ENCODE measurements around the gene HOXC11.
A peak's percentile ranks its signal among the peaks of the same experiment; 100 is the strongest.

HOXC11 gene

DNA sequence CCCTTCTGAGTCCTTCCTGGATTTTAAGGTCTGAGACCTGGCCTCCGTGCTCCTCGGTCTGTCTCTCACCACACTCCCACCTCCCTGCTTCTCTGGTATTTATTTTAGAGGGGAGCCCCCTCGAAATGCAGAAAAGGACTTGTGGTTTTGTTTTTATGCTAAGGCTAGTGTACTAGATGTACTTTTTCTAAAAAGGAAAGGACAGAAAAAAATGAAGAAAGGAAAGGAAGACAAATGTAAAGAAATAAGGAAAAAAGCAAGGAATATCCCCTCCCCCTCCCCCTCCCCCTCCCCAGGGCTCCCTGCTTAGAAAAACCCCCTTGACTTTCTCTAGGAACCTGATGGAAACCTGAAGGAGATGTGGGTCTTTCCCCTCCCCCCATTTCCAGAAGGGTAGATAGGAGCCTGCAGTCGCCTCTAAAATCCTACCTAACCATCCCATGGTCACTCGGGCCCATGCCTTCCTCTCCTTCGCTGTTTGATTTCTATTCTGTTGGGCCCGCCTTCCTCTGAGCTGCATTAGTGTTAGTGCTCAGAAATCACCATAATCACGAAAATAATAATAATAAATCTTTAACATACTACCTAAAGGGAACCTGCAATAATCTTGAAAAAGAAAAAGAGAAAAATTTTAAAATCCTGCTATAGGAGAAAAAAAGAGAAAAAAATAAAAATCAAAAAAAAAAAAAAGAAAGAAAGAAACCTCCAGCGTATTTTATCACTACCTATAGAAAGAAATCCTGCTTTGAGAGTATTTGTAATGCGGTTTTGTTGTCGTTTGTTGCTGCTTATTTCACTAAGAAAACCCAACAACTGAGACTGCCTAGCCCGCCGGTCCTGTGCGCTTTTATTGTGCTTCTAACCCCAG, 39.0 kb downstream of the HOXC11 start:
- no peak for DNase-seq

DNA sequence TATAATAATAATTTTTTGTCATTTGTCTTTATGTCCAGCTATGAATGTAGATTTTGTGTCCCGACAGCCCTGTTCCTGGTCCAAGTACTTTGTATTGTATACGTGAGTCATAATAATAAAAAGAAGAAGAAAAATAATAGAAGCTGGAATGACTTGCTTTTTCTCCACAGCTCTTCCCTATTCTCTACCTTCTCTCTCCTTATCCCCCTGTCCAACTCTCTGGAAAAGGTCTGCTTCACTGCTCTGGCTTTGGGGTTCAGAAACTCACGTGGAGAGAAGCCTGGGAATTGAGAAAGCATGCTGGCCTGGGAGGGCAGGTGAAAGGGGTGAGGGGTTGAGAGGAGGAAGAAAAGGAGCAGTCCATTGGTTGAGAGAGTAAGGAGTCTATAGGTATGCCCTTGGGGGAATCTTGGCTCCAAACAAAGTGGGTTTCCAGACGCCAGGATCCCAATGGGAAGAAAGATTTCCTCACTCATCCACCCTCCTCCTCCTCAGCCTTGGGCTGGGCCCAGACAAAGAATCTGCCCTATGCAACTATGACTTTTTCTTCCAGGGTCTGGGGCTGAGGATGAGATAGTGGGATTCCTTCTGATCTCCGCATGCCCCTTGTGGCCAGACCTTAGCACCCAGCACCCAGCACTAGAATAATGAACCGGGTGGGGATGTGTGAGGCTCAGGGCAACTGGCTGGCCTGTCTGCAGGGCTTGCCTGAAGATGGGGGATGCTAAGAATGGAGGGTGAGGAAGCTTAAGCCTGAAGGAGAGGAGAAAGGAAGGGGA, 39.9 kb downstream of the HOXC11 start:
- no peak for DNase-seq

DNA sequence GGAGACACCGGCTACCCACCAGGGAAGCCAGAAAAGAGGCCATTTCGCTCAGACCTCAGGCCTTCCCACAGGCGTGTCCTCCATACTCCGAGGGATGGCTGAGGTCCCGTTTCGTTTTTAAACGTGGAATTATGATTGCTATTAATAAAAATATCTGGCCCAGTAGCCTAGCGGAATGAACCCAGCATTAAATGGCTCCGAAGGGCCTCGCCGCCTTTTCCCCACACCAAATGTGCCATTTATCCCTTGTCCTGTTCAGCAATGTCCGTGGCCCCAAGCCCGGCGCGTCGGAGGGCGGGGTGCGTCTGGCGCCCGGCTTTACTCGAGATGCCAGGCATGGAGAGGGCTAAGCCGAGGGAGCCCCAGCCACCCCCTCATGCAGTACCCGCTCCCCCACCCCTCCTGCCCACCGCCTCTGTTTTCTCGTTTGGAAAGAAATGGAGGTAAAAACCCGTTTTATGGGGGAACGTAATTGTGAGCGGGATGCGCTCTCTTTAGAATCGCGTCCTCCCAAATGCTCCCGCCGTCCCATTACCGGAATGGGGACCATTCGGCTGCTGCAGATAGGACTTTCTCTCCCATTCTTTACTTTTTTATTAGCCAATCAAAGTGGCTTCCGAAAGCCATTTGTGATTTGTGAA, 41.6 kb downstream of the HOXC11 start:
- DNase-seq = no peak

DNA sequence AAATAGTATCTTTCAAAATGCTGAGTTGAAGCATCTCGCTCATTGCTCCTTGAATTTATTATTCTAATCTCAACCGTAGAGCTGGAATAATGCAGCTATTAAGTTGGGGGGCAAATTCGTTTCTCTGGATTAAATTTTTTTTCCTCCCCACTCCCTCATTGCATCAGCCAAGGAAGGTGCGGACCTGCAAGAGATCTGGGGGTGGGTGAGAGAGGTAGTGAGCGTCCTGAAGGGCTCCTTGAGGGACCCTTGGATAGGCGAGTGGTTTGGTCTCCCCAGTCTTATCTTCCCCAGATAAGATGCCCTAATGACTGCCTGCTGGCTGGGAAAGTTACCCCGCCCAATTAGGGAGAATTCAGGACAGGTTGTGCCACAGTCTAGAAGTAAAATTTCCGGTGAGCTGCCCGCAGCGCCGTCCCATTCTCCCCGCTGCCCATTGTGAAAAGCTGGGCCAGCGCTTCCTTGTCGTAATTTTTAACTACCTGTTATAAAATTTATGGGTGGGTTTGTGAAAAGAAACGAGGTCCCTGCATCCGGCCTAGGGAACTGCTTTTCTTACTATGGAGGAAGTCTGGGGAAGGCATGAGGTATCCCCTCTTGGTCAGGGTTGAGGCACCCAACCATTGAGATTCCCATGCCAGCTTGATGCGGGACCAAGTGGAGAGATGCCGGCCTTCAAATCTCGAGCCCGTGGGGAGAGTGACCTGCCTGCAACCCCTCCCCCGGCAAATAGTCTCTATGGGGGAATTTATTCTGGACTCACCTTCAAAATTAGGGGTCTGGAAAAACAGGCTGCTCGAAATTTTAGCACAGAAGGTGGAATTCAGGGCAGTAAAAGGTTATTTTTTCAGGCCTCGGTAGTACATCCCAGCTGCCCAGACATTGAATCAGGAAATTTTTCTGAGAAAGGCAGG, 42.3 kb downstream of the HOXC11 start:
- no peak for DNase-seq

DNA sequence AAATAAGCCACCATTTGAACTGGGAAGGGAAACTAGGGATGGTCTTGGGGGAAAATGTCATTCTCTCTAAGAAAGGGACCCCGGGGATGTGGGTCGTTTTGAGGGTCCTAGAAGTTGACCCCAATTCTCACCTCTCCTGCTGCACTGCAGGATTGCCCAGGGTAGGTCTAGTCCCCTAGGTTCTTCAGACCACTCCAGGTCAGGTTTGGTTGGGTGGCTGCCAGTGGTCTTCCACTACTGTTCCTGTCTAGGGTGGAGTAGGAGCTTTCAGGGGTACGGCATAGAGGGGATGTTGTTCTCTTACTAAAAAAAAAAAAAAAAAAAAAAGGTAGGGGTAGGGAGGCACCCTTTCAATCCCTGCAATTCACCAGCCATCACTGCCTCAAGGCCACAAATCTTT, 43.1 kb downstream of the HOXC11 start:
- no peak for DNase-seq

GRCh38 chr12:54016478-54016964, 43.6 kb downstream of the HOXC11 start:
- DNase-seq = no peak

- DNase-seq = no peak
These were observed 44.3 kb downstream of the HOXC11 start for GRCh38 chr12:54017027-54017788.

- peak; percentile 51 for DNase-seq
These were observed 45.0 kb downstream of the HOXC11 start for GRCh38 chr12:54017878-54018467.

DNA sequence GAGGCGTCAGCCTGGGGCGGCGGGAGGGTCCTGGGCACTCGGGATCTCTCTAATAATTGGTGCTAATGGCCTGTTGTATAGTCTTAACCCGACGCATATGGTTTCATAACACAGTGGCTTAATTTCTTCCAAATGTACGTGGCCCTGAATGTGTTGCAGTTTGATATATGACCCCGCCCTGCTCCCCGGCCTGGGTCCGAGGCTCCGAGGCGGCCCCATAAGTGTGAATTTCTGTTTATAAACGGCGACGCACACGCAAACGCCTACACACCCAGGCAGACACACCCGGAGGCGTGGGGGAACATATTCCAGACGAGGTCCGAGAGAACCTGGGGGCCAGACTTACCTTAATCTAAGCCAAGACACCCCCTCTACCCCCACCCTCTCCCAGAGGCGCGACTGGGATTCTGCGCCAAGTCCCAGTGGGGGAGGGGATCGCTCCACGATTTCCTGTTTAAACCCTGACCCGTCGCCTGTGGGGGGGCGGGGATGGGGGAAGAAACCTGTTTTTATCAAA, 45.6 kb downstream of the HOXC11 start:
- no peak for DNase-seq

DNA sequence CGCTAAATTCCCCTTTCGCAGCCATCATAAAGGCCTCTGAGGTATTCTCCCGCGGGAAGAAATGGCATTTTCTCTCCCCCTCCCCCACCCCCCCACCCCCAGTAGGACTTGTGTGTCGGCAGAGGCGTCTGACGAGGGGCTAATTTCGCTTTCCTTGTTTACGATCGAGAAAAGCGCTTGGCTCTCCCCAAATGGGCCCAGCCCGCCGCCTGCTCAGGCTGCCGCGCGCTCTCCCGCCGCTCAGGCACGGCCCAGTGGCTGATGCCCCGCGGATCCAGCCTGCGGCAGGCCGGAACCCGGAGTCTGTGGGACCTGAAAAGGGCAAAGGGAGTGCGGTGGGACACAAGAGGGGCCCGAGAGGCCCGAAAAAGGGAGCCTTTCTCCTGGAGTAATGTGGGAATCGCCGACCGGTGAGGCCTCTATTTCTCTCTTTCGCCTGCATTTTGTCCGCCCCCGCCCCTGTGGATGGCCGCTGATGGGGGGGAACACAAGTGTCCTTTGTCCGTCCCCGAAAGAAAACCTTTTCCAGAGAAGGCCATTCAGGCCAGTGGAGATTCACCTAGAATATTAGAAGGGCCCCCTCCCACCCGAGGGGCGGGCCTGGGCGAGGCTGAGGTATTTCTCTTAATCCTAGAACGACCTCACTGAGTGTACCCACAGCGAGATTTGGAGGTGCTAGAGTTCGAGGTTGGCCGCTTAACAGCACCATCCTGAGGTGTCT, 46.3 kb downstream of the HOXC11 start:
- DNase-seq = no peak

- no peak for DNase-seq
These were observed 47.1 kb downstream of the HOXC11 start for GRCh38 chr12:54019924-54020590.

DNA sequence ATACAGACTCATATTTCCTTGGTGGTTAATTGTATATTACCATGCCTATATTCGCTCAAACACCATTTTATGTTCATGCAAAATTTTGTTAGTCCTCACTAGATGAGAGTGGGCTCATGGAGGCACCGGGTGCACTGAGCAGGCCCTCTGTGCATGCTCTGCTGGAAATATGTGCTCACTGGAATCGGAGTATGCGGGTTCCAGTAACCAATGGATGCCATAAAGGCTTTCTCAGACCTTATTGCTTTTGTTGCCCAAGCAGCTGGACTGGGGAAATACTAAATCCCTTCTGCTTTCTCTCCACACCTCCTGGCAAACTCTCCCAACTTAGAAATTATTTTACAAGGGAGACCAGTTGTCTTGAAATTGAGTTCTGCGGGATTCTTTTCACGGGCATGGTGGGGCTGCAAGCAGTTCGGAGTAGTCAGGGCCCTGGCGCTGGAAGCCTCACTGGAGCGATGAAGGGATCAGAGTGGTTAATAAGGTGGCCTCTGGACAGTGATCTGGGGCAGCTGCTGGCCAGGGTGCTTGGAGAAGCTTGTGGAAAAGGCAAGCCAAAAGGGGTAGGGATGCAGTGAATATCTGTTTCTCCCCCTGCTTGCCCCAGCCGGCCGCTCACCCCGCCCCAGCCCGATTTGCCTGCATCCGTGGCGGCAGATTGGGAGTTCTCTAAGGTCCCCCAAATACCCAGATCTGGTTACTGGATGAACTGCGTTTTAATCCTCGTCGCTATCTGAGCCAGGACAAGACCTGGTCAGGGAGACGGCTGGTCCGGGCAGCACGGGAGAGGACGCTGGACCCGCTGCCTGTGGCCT, 47.9 kb downstream of the HOXC11 start:
- DNase-seq = no peak

- no peak for DNase-seq
These were observed 48.6 kb downstream of the HOXC11 start for GRCh38 chr12:54021432-54022013.

GRCh38 chr12:54022960-54023884, 50.3 kb downstream of the HOXC11 start:
- no peak for DNase-seq

- no peak for DNase-seq
These were observed 51.2 kb downstream of the HOXC11 start for GRCh38 chr12:54024127-54024526.

DNA sequence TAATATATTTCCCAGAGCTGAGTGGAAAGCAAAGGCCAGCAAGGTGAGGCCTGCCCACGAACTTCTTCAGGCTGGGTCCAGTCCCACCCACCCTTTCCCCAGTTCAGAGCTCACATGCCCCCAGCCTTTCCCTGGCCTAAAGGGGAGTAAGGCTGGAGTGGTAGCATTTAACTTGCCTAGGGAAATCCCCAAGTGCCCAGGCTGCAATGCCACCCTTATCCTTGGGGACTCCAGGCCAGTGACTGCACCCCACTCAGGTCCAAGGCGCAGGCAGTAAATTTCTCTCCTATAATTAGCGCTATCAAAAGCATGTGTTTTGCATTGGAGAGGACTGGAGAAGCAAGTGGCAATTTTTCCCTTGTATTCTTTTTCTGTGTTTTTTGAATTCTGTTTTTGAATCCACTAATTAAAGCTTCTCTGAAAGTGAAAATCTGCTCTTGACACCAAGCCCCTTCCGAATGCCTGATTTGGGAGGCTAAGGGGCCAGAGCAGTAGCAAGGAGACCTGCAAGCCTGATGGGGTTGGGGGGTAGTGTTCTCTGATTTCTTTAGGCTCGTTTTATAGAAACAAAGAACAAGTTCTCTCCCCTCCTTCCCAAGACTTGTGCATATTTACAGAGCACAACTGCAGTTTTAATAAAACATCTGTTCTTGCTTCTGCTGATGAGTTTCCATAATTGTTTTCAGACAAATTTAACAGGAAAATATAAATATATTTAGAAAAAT, 51.8 kb downstream of the HOXC11 start:
- no peak for DNase-seq
